ENCODE data around the gene ANKS3.

The ANKS3 gene

GRCh38 chr16:4682616-4683254 lies 51.3 kb downstream of the ANKS3 start:
- DNase-seq, result no peak

GRCh38 chr16:4682084-4682591 lies 51.9 kb downstream of the ANKS3 start:
- no peak for DNase-seq

GRCh38 chr16:4681471-4682083 lies 52.5 kb downstream of the ANKS3 start:
- DNase-seq, result no peak

- DNase-seq, result no peak
These were observed 53.2 kb downstream of the ANKS3 start for GRCh38 chr16:4680673-4681470.

- no peak for DNase-seq
These were observed 54.0 kb downstream of the ANKS3 start for GRCh38 chr16:4679850-4680636.

- DNase-seq, result no peak
These were observed 54.8 kb downstream of the ANKS3 start for GRCh38 chr16:4679156-4679849.

- no peak for DNase-seq
These were observed 55.5 kb downstream of the ANKS3 start for GRCh38 chr16:4678596-4678995.

GRCh38 chr16:4677994-4678393 lies 56.1 kb downstream of the ANKS3 start:
- DNase-seq, result no peak

- no peak for DNase-seq
These were observed 56.7 kb downstream of the ANKS3 start for GRCh38 chr16:4677390-4677789.

GRCh38 chr16:4676831-4677230 lies 57.2 kb downstream of the ANKS3 start:
- DNase-seq, result no peak

- DNase-seq, result peak; percentile 44 to 45
These were observed 57.9 kb downstream of the ANKS3 start for GRCh38 chr16:4675864-4676786.

- DNase-seq, result no peak
These were observed 59.0 kb downstream of the ANKS3 start for GRCh38 chr16:4674926-4675530.

GRCh38 chr16:4673387-4674046 lies 60.6 kb downstream of the ANKS3 start:
- DNase-seq, result no peak

GRCh38 chr16:4668313-4668960 lies 65.6 kb downstream of the ANKS3 start:
- no peak for DNase-seq

GRCh38 chr16:4667203-4667963 lies 66.7 kb downstream of the ANKS3 start:
- no peak for DNase-seq

GRCh38 chr16:4666537-4667202 lies 67.4 kb downstream of the ANKS3 start:
- DNase-seq, result no peak

GRCh38 chr16:4664538-4665418 lies 69.3 kb downstream of the ANKS3 start:
- peak; percentile 28 to 32 for DNase-seq

Data from activated CD4-positive, alpha-beta T cell treated with anti-CD3 and anti-CD28 coated beads, Interleukin-2, amount 50 U/mL, for 4 hours (primary cell).